GM19035 (cell line): ENCODE data around the gene KCNJ10.
A peak's percentile ranks its signal among the peaks of the same experiment; 100 is the strongest.
"Not testable (repeated sequence)": the region's sequence is repeated elsewhere in the genome, so short reads cannot be mapped to it uniquely, and the experiment has no call there.

Experiments
- ATAC-seq: cut with Tn5 transposase; IDR thresholded peaks from one replicate; pipeline ENCODE4 v1.9.1; 2021; ENCODE audit not compliant: unreplicated experiment

The KCNJ10 gene

GRCh38 chr1:160062230-160062532, 7.8 kb downstream of the KCNJ10 start:
- no peak for ATAC-seq

DNA sequence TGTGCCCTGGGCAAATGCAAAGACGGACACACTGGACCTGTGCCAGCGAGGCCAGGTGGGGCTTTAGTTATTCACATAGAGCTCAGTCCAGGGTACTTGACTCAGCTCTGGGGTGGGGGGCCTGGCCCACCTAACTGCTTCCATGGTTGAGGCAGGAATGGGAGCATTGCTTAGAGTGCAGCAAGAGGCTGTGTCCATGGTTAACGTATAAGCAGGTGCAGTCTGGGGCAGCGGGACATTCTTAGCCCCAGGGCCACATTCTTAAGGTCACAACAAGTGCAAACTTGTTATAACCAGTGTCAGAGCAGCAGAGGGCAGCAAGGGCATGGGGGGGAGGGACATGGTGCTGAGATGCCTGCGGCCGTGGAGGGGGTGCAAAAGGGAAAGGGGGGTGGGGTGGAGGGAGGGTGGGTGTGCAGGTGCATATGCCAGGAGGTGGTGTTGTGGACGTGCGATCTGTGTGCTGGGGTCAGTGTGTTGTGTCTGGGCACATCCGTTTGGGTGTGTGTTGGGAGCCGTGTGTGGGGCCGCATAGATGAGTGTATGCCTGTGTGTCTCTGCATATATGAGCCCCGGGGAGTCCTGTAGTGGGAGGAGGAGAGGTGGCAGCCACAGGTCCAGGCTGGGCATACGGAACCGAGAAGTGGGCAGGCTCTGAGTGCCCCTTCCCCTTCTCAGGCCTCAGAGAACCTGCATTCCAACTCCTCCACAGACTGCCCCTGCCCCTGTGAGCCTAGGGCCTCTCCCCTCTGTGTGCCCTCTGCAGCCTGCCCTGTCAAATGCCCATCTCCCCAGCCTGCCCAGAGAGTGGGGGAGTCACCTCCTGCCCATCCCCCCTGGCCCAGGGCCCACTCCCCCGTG, 8.4 kb downstream of the KCNJ10 start:
- ATAC-seq: no peak

- ATAC-seq: no peak
Observed at GRCh38 chr1:160058087-160058486, 11.9 kb downstream of the KCNJ10 start.

GRCh38 chr1:160056648-160057169, 13.3 kb downstream of the KCNJ10 start:
- ATAC-seq: no peak

GRCh38 chr1:160053548-160054365, 16.2 kb downstream of the KCNJ10 start:
- ATAC-seq: no peak

GRCh38 chr1:160052936-160053335, 17.0 kb downstream of the KCNJ10 start:
- no peak for ATAC-seq

GRCh38 chr1:160050619-160051018, 19.3 kb downstream of the KCNJ10 start:
- ATAC-seq: no peak

- ATAC-seq: not testable (repeated sequence)
Observed at GRCh38 chr1:160050182-160050581, 19.8 kb downstream of the KCNJ10 start.

DNA sequence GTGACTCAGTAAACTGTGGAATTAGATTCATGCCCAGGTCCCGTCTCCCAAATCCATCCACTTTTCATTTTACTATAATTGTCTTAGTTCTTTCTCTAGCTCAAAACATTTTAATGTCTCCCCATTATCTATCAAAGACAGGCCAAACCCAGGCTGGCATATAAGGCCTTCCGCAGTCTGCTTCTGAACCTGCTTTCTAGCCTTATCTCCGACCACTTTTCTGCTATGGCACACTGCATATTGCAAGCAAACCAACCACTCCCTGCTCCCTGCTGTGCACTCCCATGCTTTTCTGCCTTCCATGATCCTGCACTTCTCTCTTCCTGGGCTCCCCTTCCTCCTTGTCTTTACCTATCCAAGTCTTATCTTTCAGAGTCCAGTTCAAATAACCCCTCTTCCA, 20.9 kb downstream of the KCNJ10 start:
- no peak for ATAC-seq

DNA sequence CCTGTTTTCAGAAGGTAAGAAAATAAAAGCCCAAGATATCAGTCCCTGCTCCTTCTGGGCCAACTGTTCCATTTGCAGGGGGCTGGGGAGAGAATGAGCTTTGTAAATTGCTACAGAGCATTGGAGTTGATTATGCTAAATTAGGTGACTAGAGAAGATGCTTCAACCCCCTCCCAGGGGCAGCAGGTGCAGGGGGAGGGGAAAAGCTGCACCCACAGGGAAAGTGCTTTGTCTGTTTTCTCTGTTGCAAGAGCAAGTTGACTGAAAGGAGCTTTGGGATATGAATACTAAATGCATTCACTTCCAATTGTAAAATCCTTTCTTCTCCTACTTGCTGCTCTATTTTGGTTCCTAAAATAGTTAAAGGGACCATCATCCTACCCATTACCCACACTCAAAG, 21.6 kb downstream of the KCNJ10 start:
- ATAC-seq: no peak

GRCh38 chr1:160047111-160047991, 22.6 kb downstream of the KCNJ10 start:
- ATAC-seq: peak; percentile 37

- ATAC-seq: peak; percentile 85
Observed at GRCh38 chr1:160046494-160047110, 23.4 kb downstream of the KCNJ10 start.

DNA sequence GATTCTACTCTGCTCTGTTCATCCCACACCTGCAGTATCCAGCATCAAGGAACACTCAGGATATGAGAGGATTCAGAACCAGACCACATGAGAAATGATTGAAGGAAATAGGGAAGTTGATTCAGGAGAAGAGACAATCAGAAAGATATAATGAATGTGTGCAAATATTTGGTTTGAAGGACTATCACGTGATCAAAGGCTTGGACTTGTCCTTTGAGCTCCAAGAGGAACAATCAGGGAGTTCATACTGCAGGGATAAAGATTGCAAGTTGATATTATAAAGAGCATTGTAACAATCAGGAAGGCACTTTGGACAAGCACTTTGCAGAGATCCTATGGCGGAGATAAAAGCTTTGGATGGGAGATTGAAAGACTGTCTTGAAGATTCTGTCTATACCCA, 24.3 kb downstream of the KCNJ10 start:
- ATAC-seq: no peak

GRCh38 chr1:160043543-160043942, 26.4 kb downstream of the KCNJ10 start:
- no peak for ATAC-seq

DNA sequence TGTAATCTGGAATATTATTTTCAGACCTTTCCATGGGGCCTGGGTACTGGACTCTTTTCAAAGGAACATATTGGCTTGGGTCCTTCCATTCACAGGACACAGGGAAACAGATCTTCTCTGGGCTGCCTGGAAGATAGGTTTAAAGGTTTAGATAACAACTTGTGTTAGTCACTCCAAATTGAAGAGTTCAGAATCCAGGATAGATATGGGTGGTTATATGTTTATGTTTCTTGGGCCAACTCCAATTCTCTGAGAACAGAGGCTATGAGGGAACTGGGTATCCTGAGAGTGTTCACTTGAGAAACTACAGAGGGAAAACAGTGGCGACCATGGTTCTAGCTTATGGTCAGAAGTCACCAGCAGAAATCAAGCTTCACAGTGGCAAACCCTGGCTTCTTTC, 29.5 kb downstream of the KCNJ10 start:
- no peak for ATAC-seq

GRCh38 chr1:160032165-160032820, 37.7 kb downstream of the KCNJ10 start:
- ATAC-seq: no peak

- ATAC-seq: peak; percentile 96
Observed at GRCh38 chr1:160031365-160032164, 38.4 kb downstream of the KCNJ10 start, which contains the start of gene PIGM. Gene PIGM (minus strand): TSS chr1:160031990. CDS start chr1:160031739, 251 bp downstream.

GRCh38 chr1:160030657-160031364, 39.1 kb downstream of the KCNJ10 start:
- peak; percentile 16 for ATAC-seq
